ENCODE results near the gene CXCL16.
"Not testable (repeated sequence)": the region's sequence is repeated elsewhere in the genome, so short reads cannot be mapped to it uniquely, and the experiment has no call there.

The CXCL16 gene

DNA sequence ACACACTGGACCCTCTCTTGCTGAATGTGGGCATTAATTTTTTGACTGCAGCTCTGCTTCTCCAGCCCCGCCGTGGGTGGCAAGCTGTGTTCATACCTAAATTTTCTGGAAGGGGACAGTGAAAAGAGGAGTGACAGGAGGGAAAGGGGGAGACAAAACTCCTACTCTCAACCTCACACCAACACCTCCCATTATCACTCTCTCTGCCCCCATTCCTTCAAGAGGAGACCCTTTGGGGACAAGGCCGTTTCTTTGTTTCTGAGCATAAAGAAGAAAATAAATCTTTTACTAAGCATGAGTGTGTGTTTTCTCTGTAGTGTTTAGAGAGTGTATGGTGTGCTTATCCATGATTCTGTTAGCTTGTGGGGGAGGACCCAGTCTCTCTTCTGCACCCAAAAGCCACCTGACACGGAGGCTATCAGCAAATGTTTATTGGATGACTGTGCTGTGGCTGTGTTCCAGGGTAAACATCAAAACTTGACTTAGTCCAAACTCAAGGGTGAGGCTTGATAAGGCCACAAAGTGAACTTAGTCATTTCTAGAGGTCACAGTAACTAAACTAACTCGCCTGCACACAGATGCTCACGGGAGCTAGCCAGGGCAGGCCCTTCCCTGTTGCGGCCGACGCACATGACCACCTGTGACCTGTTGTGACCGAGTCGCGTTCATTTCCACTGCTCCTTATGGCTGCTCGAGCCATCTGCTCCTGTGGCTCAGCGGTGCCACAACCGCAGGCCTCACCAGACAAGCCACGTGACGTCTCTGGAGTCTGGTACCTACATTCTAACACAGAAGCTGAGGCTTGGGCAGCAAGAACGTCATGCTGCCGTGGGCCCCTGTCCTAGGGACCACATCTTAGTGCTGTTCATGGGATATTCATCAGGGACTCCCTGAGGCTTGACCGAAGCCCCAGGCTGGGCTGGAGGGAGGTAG, 18.3 kb downstream of the CXCL16 start:
- peak; percentile 46 for DNase-seq (ENCODE audit: low spot score)

DNA sequence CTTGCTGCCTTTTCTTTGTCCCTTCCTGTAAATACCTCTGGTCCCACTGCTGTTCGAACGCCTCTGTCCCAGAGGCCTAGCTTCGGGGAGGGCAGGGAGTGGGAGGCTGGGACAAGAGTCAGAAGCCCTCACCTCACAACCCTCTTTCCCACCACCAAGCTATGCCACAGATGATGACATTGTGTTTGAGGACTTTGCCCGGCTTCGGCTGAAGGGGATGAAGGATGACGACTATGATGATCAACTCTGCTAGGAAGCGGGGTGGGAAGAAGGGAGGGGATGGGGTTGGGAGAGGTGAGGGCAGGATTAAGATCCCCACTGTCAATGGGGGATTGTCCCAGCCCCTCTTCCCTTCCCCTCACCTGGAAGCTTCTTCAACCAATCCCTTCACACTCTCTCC, 18.9 kb downstream of the CXCL16 start:
- DNase-seq (ENCODE audit: low spot score): no peak

DNA sequence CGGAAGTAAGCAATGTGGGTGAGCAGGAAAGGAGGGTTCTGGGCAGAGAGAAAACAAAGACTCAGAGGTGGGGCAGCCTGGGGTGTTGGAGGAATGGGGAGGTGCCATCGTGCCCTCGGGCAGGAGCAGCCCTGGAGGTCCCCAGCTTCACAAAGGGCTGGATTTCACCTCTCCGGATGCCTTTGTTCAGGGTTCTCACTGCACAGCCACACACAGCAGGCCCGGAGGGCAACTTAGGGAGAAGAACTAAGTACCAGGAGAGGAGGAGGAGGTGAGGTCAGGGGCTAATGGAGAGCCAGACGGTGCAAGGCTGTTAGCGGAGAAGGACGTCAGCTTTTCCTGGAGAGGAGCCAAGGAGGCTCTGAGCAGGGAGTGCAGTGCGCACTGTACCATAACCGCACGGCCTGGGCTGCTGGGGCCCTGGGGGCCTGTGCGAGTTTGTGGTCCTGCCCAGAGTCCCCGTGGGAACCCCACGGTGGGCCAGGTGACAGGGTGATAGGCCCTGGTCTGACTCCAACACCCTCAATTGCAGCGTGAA, 20.0 kb downstream of the CXCL16 start:
- no peak for DNase-seq (ENCODE audit: low spot score)

DNA sequence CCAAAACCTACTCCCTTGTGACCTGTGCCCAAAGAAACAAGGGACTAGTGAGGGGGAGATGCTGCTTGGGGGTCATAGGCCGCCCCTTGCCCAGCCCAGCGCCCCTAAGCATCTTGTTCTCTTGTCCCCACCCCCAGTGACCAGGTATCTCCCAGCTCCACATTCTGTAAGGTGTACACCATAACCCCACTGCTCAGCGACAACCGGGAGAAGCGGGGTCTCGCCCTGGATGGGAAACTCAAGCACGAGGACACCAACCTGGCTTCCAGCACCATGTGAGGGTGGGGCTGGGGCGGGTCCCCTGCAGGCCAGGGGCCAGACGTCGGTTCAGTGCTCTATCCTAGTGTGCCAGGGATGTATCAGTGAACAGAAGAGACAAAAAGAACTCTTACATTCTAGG, 20.6 kb downstream of the CXCL16 start:
- DNase-seq (ENCODE audit: low spot score): no peak

DNA sequence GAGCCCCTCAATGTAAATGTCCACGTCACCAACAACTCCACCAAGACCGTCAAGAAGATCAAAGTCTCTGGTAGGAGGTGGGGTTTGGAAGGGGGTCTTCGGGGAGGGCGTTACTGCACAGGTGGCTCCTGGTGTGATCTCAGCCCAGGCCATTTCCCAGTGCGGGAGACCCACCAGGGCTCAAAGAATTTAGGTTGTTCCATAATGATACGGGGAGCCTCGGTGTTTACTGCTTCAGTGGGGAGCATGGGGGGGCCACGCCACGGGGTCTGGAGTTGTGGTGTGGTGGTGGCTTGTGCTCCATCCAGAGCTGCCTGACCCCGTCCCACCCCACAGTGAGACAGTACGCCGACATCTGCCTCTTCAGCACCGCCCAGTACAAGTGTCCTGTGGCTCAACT, 21.5 kb downstream of the CXCL16 start:
- no peak for DNase-seq (ENCODE audit: low spot score)

DNA sequence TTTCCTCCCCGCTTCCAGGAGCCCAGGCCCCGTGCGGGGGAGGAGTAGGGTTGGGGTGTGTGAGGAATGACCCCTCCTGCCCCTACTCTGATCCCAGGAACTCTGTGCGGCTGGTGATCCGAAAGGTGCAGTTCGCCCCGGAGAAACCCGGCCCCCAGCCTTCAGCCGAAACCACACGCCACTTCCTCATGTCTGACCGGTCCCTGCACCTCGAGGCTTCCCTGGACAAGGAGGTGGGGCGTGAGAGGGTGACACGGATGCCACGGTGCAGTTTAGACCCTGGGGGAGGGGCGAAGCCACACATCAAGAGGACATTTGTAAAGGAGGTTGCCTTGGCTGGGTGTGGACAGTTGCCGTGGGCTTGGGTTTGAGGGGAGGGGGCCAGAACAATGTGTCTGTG, 21.9 kb downstream of the CXCL16 start:
- no peak for DNase-seq (ENCODE audit: low spot score)

DNA sequence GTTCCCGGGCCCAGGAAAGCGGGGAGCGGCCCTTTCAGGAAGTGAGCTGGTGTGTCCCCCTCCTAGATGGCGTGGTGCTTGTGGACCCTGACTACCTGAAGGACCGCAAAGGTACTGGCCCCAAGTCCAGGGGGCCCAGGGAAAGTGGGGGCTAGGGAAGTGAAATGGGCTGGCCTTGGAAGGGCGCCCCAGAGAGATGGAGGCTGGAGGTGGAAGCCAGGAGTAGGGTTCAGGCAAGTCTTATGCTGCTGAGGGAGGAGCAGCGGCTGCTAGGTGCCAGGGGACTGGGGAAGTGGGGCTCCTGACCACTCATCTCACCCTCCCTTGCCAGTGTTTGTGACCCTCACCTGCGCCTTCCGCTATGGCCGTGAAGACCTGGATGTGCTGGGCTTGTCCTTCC, 23.6 kb downstream of the CXCL16 start:
- DNase-seq (ENCODE audit: low spot score): no peak

DNA sequence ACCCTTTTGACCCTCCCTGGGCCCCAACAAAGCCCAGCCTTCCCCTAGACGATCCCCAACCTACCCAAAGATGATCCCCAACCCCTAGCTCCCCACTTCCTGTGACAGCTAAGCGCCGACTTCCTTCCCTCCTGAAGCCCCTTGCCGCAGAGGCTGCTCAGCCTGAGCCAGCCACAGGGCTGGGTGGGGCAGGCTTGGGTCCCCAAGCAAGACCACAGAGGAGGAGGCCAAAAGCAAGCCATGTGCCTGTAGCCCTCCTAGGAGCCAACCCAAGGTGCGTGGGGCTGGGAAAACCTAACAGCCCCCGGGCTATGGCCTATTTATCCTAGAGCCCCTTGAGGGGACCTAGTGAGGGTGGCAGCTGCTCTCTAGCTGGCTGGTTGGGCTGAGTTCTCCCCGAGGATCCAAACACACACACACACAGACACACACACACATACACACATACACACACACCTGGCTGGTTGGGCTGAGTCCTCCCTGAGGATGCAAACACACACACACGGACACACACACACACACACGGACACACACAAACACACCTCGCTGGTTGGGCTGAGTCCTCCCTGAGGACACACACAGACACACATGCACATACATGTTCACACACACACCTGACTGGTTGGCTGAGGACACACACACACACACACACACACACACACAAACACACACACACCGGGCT, 24.5 kb downstream of the CXCL16 start:
- no peak for DNase-seq (ENCODE audit: low spot score)

DNA sequence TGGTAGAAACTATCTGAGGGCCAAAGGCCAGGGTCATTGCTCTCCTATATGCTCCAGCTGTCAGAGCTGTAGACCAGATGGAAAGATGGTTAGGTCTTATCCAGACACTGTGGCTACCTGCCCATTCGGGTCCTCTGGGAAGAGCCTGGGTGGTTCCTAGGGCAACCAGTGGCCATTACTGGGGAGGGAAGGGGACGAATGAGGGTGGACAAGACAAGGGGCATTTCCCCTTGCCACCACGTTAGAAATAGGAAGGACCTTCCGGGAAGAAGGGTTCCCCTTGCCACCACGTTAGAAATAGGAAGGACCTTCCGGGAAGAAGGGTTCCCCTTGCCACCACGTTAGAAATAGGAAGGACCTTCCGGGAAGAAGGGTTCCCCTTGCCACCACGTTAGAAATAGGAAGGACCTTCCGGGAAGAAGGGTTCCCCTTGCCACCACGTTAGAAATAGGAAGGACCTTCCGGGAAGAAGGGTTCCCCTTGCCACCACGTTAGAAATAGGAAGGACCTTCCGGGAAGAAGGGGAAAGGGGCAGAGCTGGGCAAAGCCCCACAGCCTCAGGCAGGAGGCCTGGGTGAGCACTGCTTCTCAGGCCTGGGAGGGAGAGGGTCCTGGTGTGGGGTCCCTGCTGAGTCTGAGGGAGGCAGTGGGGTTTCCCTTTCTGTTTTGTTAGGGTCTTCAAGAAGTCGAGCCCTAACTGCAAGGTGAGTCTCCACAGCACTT, 25.2 kb downstream of the CXCL16 start:
- DNase-seq (ENCODE audit: low spot score): not testable (repeated sequence)

DNA sequence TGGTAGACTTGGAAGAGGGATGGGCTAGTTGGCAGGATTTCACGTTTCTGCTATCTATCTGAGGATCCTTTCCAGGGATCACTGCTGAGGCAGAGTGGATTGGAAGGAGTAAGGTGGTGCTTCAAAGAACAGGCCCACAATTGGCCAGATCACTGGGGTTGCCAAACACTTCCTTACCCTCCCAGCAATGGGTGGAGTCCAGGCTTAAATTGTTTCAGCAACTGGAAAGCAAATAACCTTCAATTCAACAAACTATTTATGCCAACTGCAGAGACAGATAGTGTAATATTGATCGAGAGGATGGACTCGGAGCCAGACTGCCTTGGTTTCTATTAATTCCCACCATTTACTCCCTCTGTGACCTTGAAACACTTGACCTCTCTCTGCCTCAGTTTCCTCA, 27.2 kb downstream of the CXCL16 start:
- no peak for DNase-seq (ENCODE audit: low spot score)

DNA sequence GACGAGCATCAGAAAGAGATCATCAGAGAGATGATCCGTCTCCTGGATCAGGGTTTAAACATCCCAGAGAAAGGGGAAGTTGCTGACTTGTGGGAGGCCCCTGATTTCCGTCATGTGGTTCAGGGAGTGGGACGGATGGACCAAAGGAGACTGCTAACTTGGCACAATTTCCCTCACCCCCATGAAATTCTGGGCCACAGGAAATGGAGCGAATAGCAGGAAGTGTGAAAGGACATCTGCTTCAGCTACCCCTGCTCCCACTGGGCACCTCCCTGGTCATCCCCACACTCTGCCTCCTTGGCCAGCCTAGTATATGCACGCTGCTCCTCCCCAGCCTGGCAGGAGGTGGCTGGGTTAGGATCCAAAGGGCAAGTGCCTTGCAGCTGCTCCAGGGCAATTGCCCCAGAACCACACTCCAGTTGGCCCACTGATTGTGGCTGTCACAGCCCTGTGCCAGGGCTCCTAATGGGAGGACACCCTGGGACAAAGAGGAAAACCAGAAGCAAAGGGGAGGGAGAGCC, 28.0 kb downstream of the CXCL16 start:
- DNase-seq (ENCODE audit: low spot score): no peak

DNA sequence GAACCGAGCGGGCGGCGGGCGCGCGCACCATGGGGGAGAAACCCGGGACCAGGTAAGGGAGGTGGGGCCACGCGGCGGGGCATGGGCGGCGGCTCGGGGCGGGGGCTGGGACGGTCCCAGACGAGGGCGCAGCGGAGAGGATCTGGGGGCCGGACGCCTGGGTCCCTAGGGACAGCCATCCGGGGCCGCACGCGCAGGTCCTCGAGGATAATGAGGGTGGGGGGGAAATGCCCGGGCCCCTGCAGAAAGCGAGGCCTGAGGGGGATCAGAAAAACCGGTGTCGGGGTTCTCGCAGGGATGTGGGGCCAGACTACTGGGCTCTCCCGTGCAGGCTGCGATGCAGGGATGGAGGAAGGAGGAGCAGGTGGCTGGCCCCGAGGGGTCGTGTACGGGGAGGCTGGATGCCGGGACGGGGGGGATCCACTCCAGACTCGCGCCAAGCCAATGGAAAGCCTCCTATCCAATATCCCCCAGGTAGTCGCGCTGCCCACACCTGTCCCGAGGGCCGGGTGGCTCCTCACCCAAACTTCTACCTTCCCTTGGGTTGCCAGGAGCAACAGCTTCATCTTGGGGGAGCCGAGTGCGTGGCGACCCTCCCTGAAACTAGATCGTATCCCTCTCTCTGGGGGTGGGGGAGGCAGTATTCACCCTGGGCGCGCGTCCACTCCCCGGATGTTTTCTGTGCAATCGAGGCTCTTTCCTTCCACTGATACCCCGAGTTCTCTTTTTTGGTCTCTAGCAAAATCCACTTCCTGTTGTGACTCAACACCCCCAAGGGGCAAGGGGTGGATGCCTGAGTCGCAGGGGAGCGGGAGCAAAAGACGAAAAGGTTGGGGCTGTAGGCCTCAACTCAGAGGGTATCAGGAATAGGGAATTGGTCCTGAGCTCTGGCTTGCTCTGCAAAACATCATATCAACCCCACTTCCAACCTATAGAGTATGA, 28.8 kb downstream of the CXCL16 start:
- no peak for DNase-seq (ENCODE audit: low spot score)

DNA sequence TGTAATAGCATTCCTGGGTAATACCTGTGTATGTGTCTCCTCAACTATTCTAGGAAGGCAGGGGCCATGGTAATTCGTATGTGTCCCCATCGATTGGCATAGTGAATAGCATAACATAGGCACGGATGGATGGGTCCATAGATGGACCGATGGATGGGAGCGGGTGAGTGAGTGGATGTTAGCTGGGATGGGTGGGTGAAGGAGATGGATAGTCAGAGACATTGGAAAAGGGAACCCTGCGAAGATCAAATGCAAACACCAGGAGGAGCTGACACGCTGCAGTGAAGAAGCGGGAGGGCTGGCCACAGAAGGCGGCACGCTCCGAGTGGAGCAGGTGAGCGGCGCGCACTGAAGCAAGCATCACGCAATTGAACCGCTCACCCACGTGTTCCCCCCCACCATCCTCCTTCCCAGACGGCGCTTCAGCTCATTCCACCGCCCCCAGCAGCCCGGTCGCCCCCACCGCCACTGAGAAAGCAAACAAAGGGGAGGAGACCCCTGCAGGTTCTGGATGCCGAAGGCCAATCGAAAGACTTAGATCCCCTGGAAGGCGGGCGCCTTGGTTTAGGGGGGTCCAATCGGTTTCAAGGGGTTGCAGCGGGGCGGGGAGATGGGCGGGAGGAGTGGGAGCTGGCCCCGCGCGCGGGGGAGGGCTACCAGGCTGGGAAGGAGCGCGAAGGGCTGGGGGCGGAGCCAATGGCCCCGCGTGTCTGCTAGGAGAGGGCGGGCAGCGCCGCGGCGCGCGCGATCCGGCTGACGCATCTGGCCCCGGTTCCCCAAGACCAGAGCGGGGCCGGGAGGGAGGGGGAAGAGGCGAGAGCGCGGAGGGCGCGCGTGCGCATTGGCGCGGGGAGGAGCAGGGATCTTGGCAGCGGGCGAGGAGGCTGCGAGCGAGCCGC, 29.7 kb downstream of the CXCL16 start, which contains the start of gene ARRB2:
Gene ARRB2 (plus strand): TSS at position 839 of the 899 bp plus-strand sequence. CDS start 90 bp downstream, outside the sequence.
- peak; percentile 100 for DNase-seq (ENCODE audit: low spot score)

DNA sequence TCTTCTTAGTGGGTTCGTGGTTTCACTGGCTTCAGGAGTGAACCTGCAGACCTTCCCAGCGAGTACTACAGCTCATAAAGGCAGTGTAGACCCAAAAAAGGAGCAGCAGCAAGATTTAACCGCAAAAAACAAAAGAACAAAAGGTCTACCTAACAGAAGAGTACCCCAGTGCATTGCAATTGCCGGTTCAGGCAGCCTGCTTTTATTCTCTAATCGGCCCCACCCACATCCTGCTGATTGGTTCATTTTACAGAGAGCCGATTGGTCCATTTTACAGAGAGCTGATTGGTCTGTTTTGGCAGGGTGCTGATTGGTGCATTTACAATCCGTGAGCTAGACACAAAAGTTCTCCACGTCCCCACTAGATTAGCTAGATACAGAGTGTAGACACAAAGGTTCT, 31.3 kb downstream of the CXCL16 start:
- no peak for DNase-seq (ENCODE audit: low spot score)

DNA sequence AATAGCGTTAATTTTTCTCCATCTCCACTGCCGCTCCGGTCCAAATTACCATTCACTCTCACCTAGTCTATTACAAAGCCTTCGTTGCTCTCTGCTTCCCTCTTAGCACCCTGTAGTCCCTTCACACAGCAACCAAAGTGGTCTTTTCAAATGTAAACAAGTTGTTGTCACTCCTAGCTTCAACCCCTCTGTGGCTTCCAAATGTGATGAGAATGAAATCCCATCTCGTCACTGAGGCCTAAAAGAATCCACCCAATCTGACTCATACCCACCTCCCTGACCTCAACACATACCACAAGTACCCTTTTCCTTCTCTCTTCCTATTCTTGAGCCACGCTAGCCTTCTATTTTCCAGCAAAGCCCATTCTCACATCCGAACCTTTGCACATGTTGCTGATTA, 33.6 kb downstream of the CXCL16 start:
- DNase-seq (ENCODE audit: low spot score): peak; percentile 50

DNA sequence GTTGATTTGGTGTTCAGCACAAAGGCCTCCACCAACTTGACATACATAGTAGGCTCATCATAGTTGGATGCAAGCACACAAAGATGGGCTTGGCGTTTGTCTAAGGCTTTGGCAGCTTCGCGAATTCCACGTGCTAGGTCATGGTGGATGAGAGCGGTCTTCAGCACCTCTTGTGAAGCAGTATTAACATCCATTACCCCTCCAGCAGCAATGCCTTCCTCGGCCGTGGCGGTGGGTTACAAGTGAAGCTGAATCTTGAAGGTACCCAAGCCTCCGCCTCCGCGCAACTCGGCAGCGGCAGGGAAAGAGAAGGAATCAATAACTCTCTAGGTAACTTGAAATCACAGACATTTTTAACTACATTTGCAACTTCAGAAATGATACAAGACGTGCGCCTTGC, 34.7 kb downstream of the CXCL16 start:
- no peak for DNase-seq (ENCODE audit: low spot score)

DNA sequence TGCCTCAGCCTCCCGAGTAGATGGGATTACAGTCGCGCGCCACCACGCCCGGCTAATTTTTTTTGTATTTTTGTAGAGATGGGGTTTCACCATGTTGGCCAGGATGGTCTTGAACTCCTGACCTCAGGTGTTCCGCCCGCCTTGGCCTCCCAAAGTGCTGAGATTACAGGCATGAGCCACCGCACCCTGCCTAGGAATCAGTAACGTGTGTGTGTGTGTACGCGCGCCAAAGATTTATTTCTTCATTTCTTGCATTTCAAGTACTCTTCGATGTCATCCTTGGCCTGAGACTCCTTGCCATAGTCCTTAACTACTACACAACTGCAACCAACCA, 35.2 kb downstream of the CXCL16 start:
- not testable (repeated sequence) for DNase-seq (ENCODE audit: low spot score)

DNA sequence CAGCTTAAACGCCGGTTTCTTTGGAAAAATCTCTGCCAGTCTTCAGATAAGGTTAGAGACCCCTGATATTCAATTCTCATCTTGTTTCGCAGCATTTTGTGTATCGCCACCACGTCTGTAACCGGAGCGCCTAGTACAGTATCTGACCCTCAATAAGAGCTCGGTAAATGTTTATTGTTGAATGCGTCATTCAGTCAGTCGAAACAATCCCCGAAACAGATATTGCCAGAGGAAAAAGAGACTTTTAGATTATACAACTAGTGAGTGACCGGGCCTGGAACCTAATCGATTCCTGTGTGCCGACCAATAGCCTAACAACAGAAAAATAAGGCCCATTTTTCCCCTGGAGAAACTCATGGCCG, 36.4 kb downstream of the CXCL16 start:
- DNase-seq (ENCODE audit: low spot score): no peak

DNA sequence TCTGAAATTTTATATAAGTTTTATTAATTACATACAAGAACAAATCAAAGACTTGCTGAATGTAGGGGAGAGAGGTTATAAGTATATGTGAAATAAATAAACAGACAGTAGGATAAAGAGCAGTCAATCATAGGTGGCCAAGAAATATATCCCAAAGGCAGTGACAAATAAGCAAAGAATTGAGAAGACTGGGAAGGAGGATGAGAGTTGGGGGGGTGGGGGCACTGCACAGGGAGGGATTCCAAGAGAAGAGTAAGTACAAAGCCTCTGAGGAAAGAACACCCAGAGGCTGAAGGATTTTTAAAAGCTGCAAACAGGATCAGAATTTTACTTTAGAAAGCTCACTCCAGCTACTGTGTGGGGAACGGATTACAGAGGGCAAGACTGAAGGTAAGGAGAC, 38.6 kb downstream of the CXCL16 start:
- DNase-seq (ENCODE audit: low spot score): no peak

DNA sequence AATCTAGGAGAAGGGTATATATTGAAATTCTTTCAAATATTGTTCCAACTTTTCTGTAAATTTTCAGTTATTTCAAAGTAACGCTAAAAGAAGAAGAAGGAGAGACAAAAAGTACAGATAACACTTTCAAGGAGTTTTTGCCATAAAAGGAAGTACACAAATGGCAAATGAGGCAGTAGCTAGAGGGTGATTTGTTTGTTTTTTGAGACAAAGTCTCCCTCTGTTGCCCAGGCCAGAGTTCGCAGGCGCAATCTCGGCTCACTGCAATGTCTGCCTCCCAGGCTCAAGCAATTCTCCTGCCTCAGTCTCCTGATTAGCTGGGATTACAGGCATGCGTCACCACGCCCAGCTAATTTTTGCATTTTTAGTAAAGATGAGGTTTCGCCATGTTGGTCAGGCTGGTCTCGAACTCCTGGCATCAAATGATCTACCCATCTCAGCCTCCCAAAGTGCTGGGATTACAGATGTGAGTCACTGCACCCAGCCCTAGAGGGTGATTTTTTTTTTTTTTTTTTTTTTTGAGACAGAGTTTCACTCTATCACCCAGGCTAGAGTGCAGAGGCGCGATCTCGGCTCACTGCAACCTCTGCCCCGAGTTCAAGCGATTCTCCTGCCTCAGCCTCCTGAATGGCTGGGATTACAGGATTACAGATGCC, 40.2 kb downstream of the CXCL16 start:
- not testable (repeated sequence) for DNase-seq (ENCODE audit: low spot score)

Measured in AG08396 (cell line).